ENCODE results near the gene CCNF. TPM values are rescaled to one million over a fixed set of nuclear protein-coding genes. Genes with fewer than 3 reads are reported as not detected.

CCNF gene
- total and polyA plus RNA-seq, 10 of the 15 experiments (the other 5 are each of a cell fraction or from before 2014, with no cell fraction given): 4.0 to 63.2 (median 27.5) TPM

DNA sequence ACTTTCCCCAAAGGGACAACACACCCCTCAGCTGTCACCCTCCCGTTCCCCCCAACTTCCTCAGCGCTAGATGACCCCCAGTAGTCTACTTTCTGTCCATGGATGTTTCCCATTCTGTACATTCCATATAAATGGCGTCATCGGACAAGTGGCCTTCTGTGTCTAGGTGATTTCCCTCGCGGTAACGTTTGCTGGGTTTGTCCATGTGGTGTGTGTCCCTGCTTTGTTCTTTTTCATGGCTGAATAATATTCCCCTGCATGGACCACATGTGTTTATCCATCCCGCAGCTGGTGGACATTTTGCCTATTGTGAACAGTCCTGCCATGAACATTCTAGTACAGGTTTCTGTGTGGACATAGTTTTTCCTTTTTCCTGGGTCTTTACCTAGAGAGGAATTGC lies 23.4 kb downstream of the CCNF start:
- WGBS (ENCODE audit: insufficient coverage, insufficient replicate concordance, low lambda C conversion rate, missing lambda C conversion rate): 98% methylated on average over 8 of the region's 8 CpGs
- TF ChIP-seq POLR2AphosphoS5 (IDR thresholded peaks at IDR 0.05; ENCODE audit: low read length) (no peak), POLR2A (IDR thresholded peaks at IDR 0.05; ENCODE audit: low read depth, low read length) (no peak), SP1 (IDR thresholded peaks at IDR 0.05; ENCODE audit: low read depth, low read length) (no peak)
- intact Hi-C loops (cut with micrococcal nuclease; ENCODE audit: unreplicated experiment) (no loop called here), in situ Hi-C loops (cut with MboI) (no loop called here)
- no peaks in the 10 kb centered on the region for H3K27me3 ChIP-seq (replicated peaks in 1 of 2; ENCODE audit: control insufficient read depth in 2 of 2, insufficient read depth in 2 of 2, low read length in 1 of 2)
- no peak overlapping the region for H2AFZ ChIP-seq (ENCODE audit: control insufficient read depth, low read depth, low read length)
- SMC1A ChIA-PET (ENCODE audit: uncharacterized antibody, unreplicated experiment): no interaction called here
- POLR2A ChIA-PET: no interaction called here
- no peaks in the 10 kb centered on the region for H4K20me1 ChIP-seq (ENCODE audit: control insufficient read depth, insufficient read depth)
- peaks cover 25 to 66% of the 10 kb centered on the region in 2 experiments for H3K36me3 ChIP-seq (ENCODE audit: control insufficient read depth in 2 of 2, insufficient read depth in 2 of 2, low read length in 1 of 2)
- no peak for DNase-seq (ENCODE audit: low read depth, low spot score)
- RAD21 ChIA-PET (ENCODE audit: unreplicated experiment): no interaction called here
- no peak overlapping the region for H3K4me3 ChIP-seq
- H3K4me2 ChIP-seq (ENCODE audit: control insufficient read depth, insufficient read depth): no peak overlapping the region
- CTCF ChIA-PET: interaction anchor here (0.8 kb wide), 1 partner anchor 34 kb away, joined by 3 read pairs; no protein-coding TSS in a partner anchor
- no peaks in the 10 kb centered on the region for H3K9me3 ChIP-seq (replicated peaks; ENCODE audit: control insufficient read depth, insufficient read depth, low read length)
- H3K9ac ChIP-seq (ENCODE audit: control insufficient read depth, insufficient read depth, low read length): no peak overlapping the region
- H3K27ac ChIP-seq (ENCODE audit: control insufficient read depth, insufficient read depth): no peak overlapping the region
- no TSS peak for BruUV-seq (replicated peaks)
- no peaks in the 10 kb centered on the region for H3K79me2 ChIP-seq (ENCODE audit: control insufficient read depth, insufficient read depth, low read length)
- no peak for FAIRE-seq
- no peak for ATAC-seq
- no peaks in the 10 kb centered on the region for H3K4me1 ChIP-seq (ENCODE audit: control insufficient read depth, insufficient read depth, low read length)

DNA sequence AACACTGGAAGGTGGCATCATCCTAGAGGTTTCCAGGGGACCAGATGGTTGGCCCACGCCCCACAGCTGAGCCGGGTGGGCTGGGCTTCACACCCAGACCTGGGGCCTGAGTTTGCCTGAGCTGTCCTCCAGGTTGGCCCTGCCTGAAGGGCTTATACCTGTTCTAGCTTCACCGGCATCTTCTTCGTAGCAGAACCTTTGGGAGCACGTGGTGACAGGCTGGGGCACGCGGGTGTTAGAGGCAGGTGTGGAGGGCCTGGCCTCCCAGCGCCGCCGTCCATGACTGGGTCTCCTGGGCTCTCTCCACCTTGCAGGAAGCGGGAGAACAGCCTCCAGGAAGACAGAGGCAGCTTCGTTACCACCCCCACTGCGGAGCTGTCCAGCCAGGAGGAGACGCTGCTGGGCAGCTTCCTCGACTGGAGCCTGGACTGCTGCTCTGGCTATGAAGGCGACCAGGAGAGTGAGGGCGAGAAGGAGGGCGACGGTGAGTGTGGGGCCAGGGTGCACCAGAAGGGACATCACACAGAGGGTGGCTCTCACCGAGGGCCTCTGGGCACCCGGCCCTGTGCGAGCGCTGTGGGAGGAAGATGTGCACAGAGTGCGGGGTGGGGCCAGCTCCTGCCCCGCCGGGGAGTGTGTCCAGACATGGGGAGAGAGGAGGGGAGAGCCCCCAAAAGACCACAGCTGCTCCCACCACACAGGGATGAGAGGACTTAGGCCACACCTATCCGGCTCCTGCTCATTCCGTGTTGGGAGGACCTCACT lies 26.0 kb downstream of the CCNF start:
- RAD21 ChIA-PET (ENCODE audit: unreplicated experiment): no interaction called here
- Histone ChIP-seq H3K27ac (ENCODE audit: control insufficient read depth, insufficient read depth) (no peak overlapping the region), H3K9me3 (replicated peaks; ENCODE audit: control insufficient read depth, insufficient read depth, low read length) (no peaks in the 10 kb centered on the region), H3K4me1 (ENCODE audit: control insufficient read depth, insufficient read depth, low read length) (peaks cover 5% of the 10 kb centered on the region; the same call in 1 of the 2 replicates), H2AFZ (ENCODE audit: control insufficient read depth, low read depth, low read length) (no peak overlapping the region), H4K20me1 (ENCODE audit: control insufficient read depth, insufficient read depth) (no peaks in the 10 kb centered on the region), H3K9ac (ENCODE audit: control insufficient read depth, insufficient read depth, low read length) (no peak overlapping the region), H3K4me2 (ENCODE audit: control insufficient read depth, insufficient read depth) (no peak overlapping the region), H3K27me3 (replicated peaks in 1 of 2; ENCODE audit: control insufficient read depth in 2 of 2, insufficient read depth in 2 of 2, low read length in 1 of 2) (no peaks in the 10 kb centered on the region), H3K36me3 (ENCODE audit: control insufficient read depth in 2 of 2, insufficient read depth in 2 of 2, low read length in 1 of 2) (peaks cover 18 to 51% of the 10 kb centered on the region in 2 experiments; a peak in 3 of 4 replicates), H3K4me3 (no peak overlapping the region), H3K79me2 (ENCODE audit: control insufficient read depth, insufficient read depth, low read length) (no peaks in the 10 kb centered on the region; the same call in 1 of the 2 replicates)
- no TSS peak for BruUV-seq (replicated peaks)
- SMC1A ChIA-PET (ENCODE audit: uncharacterized antibody, unreplicated experiment): no interaction called here
- DNase-seq (ENCODE audit: low read depth, low spot score) (no peak), FAIRE-seq (no peak), ATAC-seq (no peak)
- 93% methylated on average over 27 of the region's 28 CpGs for WGBS (ENCODE audit: insufficient coverage, insufficient replicate concordance, low lambda C conversion rate, missing lambda C conversion rate)
- POLR2A ChIA-PET: no interaction called here
- CTCF ChIA-PET: no interaction called here
- in situ Hi-C loops (cut with MboI): no loop called here
- intact Hi-C loops (cut with micrococcal nuclease; ENCODE audit: unreplicated experiment): no loop called here
- TF ChIP-seq EP300 (IDR thresholded peaks at IDR 0.05; ENCODE audit: borderline replicate concordance in 1 of 2, control insufficient read depth in 1 of 2, low read depth in 2 of 2, low read length in 2 of 2): no peak
- TF ChIP-seq, protein P1, sequence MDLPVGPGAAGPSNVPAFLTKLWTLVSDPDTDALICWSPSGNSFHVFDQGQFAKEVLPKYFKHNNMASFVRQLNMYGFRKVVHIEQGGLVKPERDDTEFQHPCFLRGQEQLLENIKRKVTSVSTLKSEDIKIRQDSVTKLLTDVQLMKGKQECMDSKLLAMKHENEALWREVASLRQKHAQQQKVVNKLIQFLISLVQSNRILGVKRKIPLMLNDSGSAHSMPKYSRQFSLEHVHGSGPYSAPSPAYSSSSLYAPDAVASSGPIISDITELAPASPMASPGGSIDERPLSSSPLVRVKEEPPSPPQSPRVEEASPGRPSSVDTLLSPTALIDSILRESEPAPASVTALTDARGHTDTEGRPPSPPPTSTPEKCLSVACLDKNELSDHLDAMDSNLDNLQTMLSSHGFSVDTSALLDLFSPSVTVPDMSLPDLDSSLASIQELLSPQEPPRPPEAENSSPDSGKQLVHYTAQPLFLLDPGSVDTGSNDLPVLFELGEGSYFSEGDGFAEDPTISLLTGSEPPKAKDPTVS (IDR thresholded peaks at IDR 0.05; ENCODE audit: low read depth, low read length): no peak
- TF ChIP-seq, protein P2, sequence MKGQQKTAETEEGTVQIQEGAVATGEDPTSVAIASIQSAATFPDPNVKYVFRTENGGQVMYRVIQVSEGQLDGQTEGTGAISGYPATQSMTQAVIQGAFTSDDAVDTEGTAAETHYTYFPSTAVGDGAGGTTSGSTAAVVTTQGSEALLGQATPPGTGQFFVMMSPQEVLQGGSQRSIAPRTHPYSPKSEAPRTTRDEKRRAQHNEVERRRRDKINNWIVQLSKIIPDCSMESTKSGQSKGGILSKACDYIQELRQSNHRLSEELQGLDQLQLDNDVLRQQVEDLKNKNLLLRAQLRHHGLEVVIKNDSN (IDR thresholded peaks at IDR 0.05; ENCODE audit: borderline replicate concordance, extremely low read length, insufficient read depth, low read depth, low read length): no peak
- no peak for TF ChIP-seq BRCA1 (IDR thresholded peaks at IDR 0.05; ENCODE audit: low read depth, low read length)
- no peak for TF ChIP-seq NFIC (IDR thresholded peaks at IDR 0.05; ENCODE audit: low read depth, low read length)
- TF ChIP-seq CHD4 (IDR thresholded peaks at IDR 0.05): no peak
- TF ChIP-seq, protein P3, sequence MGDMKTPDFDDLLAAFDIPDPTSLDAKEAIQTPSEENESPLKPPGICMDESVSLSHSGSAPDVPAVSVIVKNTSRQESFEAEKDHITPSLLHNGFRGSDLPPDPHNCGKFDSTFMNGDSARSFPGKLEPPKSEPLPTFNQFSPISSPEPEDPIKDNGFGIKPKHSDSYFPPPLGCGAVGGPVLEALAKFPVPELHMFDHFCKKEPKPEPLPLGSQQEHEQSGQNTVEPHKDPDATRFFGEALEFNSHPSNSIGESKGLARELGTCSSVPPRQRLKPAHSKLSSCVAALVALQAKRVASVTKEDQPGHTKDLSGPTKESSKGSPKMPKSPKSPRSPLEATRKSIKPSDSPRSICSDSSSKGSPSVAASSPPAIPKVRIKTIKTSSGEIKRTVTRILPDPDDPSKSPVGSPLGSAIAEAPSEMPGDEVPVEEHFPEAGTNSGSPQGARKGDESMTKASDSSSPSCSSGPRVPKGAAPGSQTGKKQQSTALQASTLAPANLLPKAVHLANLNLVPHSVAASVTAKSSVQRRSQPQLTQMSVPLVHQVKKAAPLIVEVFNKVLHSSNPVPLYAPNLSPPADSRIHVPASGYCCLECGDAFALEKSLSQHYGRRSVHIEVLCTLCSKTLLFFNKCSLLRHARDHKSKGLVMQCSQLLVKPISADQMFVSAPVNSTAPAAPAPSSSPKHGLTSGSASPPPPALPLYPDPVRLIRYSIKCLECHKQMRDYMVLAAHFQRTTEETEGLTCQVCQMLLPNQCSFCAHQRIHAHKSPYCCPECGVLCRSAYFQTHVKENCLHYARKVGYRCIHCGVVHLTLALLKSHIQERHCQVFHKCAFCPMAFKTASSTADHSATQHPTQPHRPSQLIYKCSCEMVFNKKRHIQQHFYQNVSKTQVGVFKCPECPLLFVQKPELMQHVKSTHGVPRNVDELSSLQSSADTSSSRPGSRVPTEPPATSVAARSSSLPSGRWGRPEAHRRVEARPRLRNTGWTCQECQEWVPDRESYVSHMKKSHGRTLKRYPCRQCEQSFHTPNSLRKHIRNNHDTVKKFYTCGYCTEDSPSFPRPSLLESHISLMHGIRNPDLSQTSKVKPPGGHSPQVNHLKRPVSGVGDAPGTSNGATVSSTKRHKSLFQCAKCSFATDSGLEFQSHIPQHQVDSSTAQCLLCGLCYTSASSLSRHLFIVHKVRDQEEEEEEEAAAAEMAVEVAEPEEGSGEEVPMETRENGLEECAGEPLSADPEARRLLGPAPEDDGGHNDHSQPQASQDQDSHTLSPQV (IDR thresholded peaks at IDR 0.05): no peak
